NCI-H1417 treated with DMSO at 0.1 percent for 48 hours (cell line): ENCODE measurements around the gene ALX3.
"Not testable (repeated sequence)": the region's sequence is repeated elsewhere in the genome, so short reads cannot be mapped to it uniquely, and the experiment has no call there.

Experiments
- DNase-seq: peaks from one replicate; lab custom pipeline; 2025; lab: John Stamatoyannopoulos, UW

The ALX3 gene

DNA sequence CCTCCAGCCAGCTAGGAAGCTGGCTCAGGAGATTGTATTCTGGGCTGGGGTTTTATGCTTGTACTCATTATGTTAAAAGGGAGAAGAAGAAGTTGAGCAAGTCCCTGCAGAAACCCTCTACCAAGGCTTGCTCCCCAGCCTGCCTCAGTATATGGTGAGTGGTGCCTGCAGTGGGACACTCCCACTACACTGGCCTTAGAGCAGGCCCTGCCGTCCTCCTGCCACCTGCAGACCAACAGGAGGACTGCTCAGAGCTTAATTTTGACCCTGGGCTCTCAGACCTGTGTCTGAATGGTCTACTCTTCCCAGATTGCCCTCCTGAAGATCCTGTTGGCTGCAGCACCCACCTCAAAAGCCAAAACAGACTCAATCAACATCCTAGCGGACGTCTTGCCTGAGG is 23.0 kb downstream of the ALX3 start:
- DNase-seq: no peak

DNA sequence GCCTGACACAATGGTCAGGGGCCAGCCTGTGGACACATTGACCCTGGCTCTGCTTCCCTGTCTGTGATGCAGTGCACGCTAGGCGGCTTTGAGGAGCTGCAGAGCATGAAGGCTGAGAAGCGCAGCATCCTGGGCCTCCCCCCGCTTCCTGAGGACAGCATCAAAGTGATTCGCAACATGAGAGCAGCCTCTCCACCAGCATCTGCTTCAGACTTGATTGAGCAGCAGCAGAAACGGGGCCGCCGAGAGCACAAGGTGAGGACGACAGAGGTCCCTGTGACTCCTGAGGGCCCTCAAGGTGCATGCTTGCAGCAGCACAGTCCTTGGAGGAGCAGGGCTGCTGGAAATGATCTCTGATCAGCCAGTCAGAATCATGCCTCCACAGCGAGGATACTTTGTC is 27.5 kb downstream of the ALX3 start:
- no peak for DNase-seq

DNA sequence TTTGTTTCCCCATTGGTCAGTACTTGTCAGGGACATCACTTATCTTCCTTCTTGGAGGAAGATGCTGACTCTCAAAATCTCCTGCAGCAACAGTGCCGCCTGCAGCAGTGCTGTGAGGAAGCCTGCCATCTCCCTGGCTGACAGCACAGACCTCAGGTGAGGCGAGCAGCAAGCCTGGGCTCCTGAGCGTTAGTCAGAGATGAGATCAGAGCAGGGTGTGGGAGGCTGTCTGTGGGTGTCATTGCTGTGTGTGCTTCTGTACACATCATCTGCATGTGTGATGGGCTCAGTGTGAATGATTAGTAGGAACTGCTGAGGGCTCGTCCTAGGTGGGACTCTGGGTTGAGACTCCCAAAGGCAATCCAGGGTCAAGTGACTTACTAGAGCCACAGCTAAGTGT is 29.9 kb downstream of the ALX3 start:
- DNase-seq: no peak

GRCh38 chr1:110039641-110040040 is 30.8 kb downstream of the ALX3 start:
- DNase-seq: no peak

DNA sequence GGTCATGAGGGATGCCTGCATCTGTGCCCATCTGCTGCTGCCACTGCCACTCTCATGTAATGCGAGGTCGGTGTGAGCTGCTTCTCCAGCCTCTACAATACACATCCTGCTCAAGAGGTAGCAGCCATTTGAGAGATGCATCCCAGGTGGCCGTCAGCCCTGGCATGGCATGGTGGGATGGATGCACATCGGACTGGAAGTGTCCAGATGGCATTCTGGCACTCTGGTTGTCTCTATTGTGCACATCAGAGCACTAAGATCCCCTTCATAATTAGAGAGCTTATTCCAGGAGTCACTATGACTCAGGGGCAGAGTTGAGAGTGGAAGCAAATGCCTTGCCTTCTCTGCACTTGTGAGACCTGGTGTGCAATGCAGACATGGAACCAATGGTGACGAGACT is 32.2 kb downstream of the ALX3 start:
- no peak for DNase-seq

- DNase-seq: no peak
These were observed 35.2 kb downstream of the ALX3 start for GRCh38 chr1:110035236-110035752.

GRCh38 chr1:110034451-110035235 is 35.8 kb downstream of the ALX3 start, which contains the start of gene STRIP1:
Gene STRIP1 (plus strand): TSS chr1:110034624. CDS start chr1:110034638, 14 bp downstream.
- DNase-seq: peak; percentile 85

- DNase-seq: no peak
These were observed 36.4 kb downstream of the ALX3 start for GRCh38 chr1:110034040-110034450.

DNA sequence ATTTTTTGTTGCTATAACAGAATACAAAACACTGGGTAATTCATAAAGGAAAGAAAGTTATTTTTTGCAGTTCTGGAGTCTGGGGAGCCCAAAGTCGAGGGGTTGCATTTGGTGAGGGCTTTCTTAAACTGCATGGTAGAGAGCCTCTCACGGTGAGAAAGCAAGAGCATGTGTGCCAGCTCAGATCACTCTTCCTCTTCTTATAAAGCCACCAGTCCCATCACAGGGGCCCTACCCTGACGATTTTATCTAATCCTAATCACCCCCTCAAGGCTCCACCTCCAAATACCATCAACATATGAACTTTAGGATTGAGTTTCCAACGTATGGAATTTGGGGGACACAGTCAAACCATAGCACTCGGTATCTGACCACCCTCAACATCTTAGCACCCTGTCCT is 37.1 kb downstream of the ALX3 start:
- no peak for DNase-seq

- DNase-seq: no peak
These were observed 38.1 kb downstream of the ALX3 start for GRCh38 chr1:110032327-110032726.

DNA sequence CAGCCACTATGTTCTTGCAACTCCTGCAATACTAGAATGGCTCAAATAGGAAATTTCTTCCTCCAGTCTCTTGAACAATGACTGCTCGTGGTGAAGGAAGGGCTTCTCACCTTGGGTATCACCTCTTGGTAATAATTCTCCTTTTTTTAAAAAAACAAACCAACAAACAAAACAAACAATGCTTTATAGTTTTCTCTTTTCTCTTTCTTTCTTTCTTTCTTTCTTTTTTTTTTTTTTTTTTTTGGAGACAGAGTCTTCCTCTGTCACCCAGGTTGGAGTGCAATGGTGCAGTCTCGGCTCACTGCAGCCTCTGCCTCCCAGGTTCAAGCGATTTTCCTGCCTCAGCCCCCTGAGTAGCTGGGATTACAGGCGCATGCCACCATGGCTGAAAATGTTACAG is 39.8 kb downstream of the ALX3 start:
- DNase-seq: not testable (repeated sequence)

- DNase-seq: no peak
These were observed 45.9 kb downstream of the ALX3 start for GRCh38 chr1:110024613-110025012.

DNA sequence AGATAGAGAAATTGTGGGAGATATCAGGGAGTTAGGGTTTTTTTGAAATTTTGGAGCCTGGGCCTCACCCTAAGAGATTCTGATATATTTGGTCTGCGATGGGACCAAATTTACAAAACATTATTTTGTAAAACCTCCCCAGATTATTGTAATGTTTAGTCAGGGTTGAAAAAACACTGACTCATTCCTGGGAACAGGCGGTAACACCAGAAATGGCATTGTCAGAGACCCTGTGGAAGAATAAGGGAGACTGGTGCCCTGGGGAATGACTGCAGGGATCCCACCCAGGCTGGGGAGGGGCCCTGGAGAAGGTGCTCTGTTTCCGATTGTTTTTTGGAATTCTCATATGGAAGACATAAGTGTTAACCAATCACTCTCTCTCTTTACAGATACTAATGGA is 49.2 kb downstream of the ALX3 start:
- no peak for DNase-seq

DNA sequence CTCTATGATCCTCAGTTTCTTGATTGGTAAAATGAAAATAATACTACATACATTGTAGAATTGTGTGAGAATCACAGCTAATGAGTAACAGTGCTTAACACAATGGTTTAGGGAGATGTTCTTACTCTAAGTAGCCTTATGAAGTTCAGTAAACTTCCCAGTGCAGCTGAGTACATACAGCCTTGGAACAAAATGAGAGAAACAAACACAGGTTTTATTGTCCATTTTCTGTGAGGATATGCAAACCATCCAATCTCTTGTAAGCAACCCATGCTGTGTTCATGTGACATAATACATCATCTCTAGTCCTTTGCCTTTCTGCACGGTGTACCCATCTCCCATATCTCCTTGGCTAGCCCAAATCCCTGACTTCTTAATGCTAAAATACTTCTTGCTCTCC is 50.7 kb downstream of the ALX3 start:
- no peak for DNase-seq

DNA sequence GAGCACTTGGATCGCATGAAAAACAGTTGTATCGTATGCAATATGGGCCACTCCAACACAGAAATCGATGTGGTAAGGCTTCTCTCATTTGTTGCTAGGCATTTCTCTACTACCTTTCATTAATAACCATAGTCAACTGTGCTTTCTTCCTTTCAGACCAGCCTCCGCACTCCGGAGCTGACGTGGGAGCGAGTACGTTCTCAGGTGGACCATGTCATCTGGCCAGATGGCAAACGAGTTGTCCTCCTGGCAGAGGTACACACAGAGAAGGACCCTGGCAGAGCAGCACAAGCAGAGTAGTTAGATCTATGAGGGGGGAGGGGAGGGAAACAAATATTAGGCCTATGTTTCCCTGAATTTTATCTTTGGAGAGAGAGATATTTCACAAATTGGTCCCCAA is 52.1 kb downstream of the ALX3 start:
- DNase-seq: no peak

DNA sequence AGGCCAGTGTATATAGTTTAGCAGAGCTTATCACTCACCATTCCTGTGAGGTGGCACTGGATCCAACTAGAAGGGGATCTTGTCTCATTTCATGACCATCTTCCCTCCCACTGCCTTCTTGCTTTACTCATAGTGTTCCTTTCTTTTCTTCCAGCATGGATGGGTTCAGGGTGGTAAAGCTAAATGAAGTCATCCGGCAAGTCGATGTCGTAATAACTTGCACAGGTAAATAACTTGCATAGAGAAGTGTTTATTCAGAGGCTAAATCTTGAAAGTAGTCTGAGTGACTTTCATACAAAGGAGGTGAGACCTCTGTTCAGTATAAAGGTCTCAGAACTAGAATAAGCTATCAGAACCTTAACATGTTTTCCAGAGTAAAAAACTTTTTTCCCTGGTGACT is 52.7 kb downstream of the ALX3 start:
- no peak for DNase-seq

DNA sequence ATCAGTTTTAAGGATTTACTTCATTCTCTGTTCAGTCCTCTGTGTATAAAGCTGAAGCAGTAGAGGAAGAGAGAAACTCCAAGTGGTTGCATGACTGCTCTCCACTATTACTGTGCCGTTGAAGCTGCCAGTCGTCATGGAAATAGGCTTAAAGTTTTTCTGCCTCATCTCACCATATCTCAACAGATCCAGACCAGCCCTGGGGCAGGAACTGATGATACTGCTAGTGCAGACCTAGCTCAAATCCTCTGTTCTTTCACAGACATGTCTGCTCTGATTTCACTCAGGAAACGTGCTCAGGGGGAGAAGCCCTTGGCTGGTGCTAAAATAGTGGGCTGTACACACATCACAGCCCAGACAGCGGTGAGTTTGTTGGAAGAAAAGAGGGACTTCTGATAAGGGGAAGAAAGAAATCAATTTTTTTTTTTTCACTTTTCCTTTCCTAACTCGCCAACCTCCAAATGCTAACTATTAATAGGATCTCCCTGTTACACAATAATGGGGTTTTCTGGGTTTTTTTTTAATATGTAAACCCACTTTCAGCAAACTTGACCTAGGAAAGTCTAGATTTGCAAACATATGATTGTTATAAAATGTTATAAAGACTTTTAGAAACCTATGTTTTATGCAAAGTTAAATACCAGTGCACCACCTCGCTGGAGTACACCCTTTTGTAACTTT is 58.2 kb downstream of the ALX3 start:
- no peak for DNase-seq

GRCh38 chr1:110011527-110012041 is 58.9 kb downstream of the ALX3 start:
- no peak for DNase-seq
